DMS 273 (cell line): Measurements from ENCODE around the gene OR4D5.

Experiments used
- DNase-seq: peaks from one replicate; lab custom pipeline; 2025; ENCODE audit not compliant: unreplicated experiment; lab: John Stamatoyannopoulos, UW

The OR4D5 gene

GRCh38 chr11:123939317-123939716, at the start of gene OR4D5:
OR4D5 (plus strand) TSS chr11:123939617; CDS start chr11:123939617, 0 bp downstream.
- no peak for DNase-seq

- DNase-seq, result no peak
These were observed 47.4 kb upstream of the OR4D5 start for GRCh38 chr11:123892031-123892430.

GRCh38 chr11:123899792-123900191, 39.6 kb upstream of the OR4D5 start:
- DNase-seq, result no peak

GRCh38 chr11:123901867-123902266, 37.5 kb upstream of the OR4D5 start, which contains the start of gene OR8D4:
OR8D4 (plus strand) TSS chr11:123902167; CDS start chr11:123906432, 4,265 bp downstream.
- no peak for DNase-seq

- no peak for DNase-seq
These were observed 35.5 kb upstream of the OR4D5 start for GRCh38 chr11:123903932-123904331.

DNA sequence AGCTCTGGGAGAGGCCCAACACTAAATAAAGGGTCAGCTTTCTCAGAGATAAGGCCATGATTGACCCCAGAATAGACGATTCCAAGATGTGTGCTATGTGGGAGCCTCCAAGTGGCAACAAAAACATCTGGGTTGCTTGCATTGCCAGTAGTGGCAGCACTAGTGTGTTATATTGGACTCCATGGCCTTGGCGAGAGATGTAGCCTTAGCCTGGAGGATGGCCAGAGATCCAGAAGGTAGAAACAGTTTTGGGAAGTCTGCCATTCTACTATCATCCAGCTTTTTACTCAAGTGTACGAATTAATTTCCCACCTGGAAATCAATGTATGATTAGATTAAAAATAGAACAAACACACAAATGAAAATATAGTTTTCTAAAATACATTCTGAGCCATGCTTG, 34.5 kb upstream of the OR4D5 start:
- peak; percentile 27 for DNase-seq

GRCh38 chr11:123905826-123906225, 33.6 kb upstream of the OR4D5 start:
- DNase-seq, result peak; percentile 3

DNA sequence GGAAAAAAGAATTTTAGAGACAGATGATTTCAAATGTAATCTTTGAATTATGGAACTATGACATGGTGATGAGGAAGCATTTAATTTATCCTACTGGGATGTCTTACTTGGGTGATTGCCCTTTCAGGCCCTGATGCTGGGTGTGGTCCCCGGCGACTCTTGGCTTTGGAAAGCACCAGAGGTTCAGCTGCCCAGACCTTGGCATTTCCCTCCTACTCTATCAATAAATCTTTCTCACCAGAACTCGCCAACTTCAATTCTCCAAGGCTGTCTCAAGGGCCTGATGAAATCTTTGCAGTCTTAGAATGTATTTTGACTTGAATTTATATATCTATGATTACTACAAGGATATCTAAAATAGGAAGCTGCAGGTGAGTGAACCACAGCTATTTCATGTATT, 18.5 kb upstream of the OR4D5 start:
- DNase-seq, result peak; percentile 0

GRCh38 chr11:123924027-123924426, 15.4 kb upstream of the OR4D5 start:
- DNase-seq, result no peak

- DNase-seq, result no peak
These were observed 3.0 kb downstream of the OR4D5 start for GRCh38 chr11:123942413-123942812.

- no peak for DNase-seq
These were observed 4.3 kb downstream of the OR4D5 start, which contains the start of gene OR6T1 for GRCh38 chr11:123943738-123944137. OR6T1 (minus strand) TSS chr11:123943838; CDS start chr11:123943838, 0 bp downstream.

DNA sequence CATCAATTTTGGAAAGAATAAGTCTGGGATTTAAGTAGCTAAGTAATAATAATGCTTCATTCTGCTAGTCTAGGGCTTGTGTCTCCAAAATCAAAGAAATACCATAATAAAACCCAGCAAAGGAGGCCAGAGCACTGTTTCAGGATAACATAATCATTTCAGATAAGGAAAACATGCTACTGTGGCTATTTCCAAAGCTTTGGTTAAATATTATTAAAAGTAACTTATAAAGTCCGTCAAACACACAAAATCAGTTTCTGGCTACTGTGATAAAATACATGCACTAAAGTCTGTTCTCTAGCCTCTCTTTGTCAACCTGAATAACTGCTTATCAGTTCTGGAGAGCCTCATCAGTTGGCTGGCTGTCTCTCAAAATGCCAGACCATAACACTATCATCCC, 5.7 kb downstream of the OR4D5 start:
- DNase-seq, result no peak

GRCh38 chr11:123956752-123957151, 17.3 kb downstream of the OR4D5 start:
- no peak for DNase-seq

DNA sequence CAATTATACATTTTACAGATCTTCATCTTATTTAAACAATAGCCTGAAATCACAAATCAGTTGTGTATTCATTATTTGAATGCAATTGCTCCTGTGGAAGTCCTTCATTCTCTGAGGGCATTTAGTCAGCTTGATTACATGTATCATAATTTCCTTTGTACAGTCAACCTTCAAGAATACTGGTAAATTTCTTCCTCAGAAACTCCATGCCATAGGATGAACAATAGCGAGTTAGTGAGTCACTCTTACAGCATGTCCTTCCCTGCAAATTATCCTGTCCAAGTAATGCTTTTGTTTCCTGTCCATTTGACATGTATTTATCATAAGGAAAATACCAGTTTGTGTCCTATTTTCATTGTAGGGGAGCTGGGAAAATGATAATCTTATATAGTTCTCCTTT, 34.4 kb downstream of the OR4D5 start:
- DNase-seq, result no peak

- no peak for DNase-seq
These were observed 37.5 kb downstream of the OR4D5 start for GRCh38 chr11:123976770-123977560.

DNA sequence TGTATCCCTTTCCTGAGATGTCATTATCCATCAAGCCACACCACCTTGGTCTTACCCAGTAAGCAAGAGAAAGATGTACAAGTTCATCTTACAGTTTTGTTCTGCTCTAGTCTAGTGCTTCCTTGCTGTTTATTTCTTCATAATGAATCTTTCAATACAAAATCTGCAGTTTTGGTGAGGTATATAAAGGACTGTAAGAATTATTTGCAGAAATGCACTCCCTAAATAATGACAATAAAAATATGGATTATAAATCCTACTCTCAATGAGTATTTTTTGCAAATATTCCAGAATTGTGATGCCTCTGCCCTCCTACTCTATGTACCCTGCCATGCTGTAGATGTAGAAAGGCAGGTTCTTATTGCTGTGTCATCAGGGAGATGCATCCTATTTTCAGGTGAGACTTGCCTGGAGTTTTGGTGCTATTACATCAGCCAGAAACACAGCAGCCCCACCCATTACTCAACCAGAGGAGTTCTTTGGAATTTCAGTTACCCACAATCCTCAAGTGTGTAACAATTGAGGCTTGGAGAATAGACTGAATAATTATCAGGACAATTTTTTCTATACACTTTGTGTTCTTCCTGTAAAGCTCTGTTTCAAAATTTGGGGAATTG, 38.4 kb downstream of the OR4D5 start, which contains the start of gene OR10S1:
Gene OR10S1, minus strand, starts transcription at position 51 of the 617 bp plus-strand sequence. CDS start 117 bp downstream, outside the sequence.
- no peak for DNase-seq

DNA sequence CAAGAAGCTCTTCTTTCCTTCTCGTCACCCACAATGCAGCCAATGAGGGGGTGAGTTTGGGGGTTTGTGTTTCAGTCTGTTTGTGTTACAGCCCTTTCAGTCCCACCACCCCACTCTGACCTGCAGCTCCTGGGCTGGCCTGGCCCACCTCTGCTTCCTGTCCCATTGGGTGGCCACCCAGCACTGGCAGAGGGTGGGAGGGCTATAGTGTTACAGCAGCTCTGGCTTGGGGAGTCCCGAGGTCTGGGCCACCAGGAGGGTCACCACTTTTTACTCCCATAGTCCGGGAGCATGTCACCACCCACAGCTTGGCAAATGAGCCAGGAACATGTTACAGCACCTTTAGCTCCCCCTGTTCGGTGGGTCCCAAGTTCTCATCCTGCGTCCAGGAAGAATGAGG, 39.9 kb downstream of the OR4D5 start:
- no peak for DNase-seq
